ENCODE results near the gene KCNK4. TPM values are rescaled to one million over a fixed set of nuclear protein-coding genes. Genes with fewer than 3 reads are reported as not detected.
"Not testable (repeated sequence)": the region's sequence is repeated elsewhere in the genome, so short reads cannot be mapped to it uniquely, and the experiment has no call there.

KCNK4 gene
- total and polyA plus RNA-seq, 2 experiments from 2014 or later = 0.13 TPM; not detected in 1

DNA sequence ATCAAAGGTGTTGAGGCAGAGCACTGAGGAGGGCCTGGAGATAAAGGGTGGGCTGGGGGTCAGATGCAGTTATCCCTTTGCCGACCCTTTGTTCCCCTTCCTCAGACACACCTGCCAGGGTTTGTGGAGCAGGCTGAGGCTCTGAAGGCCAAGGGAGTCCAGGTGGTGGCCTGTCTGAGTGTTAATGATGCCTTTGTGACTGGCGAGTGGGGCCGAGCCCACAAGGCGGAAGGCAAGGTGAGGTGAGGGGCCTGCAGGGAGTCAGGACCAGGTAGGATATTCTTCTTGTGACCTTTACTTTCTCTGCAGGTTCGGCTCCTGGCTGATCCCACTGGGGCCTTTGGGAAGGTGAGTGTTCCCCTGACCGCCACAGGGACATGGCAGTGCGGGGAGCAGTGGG is 29.5 kb downstream of the KCNK4 start:
- no peak for TF ChIP-seq EZH2phosphoT487 (IDR thresholded peaks at IDR 0.05; ENCODE audit: insufficient read depth, low read depth)
- no peak for TF ChIP-seq EZH2 (IDR thresholded peaks at IDR 0.05; ENCODE audit: insufficient read depth, poor library complexity, severe bottlenecking)
- Histone ChIP-seq H3K27ac (no peak overlapping the region), H3K79me2 (ENCODE audit: insufficient read depth) (peaks cover 38% of the 10 kb centered on the region), H3K4me2 (ENCODE audit: unreplicated experiment) (no peak overlapping the region), H3K9ac (no peak overlapping the region), H3K4me3 (no peak overlapping the region), H2AFZ (no peak overlapping the region), H3K9me3 (ENCODE audit: low read depth) (no peaks in the 10 kb centered on the region), H3K4me1 (ENCODE audit: insufficient read depth) (peaks cover 14% of the 10 kb centered on the region), H3K27me3 (replicated peaks; ENCODE audit: insufficient read depth) (no peaks in the 10 kb centered on the region), H4K20me1 (ENCODE audit: insufficient read depth) (no peaks in the 10 kb centered on the region), H3K9me2 (ENCODE audit: insufficient read depth) (no peaks in the 10 kb centered on the region), H3K36me3 (ENCODE audit: low read depth) (0 out of 2 replicates have a peak, but pooled peaks cover 4% of the 10 kb centered on the region), H3F3A (ENCODE audit: insufficient read depth) (no peaks in the 10 kb centered on the region)
- in situ Hi-C loops (cut with MboI) = no loop called here
- DNase-seq = no peak
- WGBS, 2 experiments (ENCODE audit: low coverage in 1 of 2, low lambda C conversion rate in 2 of 2, missing lambda C conversion rate in 2 of 2) = 98 to 100% methylated on average over 7 of the region's 7 CpGs

DNA sequence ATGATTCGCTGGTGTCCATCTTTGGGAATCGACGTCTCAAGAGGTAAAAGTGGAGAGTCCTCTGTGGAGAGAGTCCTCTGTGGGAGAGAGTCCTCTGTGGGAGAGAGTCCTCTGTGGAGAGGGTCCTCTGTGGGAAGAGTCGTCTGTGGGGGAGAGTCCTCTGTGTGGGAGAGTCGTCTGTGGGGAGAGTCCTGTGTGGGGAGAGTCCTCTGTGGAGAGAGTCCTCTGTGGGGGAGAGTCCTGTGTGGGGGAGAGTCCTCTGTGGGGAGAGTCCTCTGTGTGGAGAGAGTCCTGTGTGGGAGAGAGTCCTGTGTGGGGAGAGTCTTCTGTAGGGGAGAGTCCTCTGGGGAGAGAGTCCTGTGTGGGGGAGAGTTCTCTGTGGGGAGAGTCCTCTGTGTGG is 29.9 kb downstream of the KCNK4 start:
- no peak overlapping the region for H3K4me2 ChIP-seq (ENCODE audit: unreplicated experiment)
- WGBS, 2 experiments (ENCODE audit: low coverage in 1 of 2, low lambda C conversion rate in 2 of 2, missing lambda C conversion rate in 2 of 2) = 97 to 100% methylated on average over 5 of the region's 5 CpGs
- H2AFZ ChIP-seq = no peak overlapping the region
- DNase-seq = no peak
- no peaks in the 10 kb centered on the region for H3K9me3 ChIP-seq (ENCODE audit: low read depth)
- in situ Hi-C loops (cut with MboI) = no loop called here
- peaks cover 33% of the 10 kb centered on the region for H3K79me2 ChIP-seq (ENCODE audit: insufficient read depth)
- no peak overlapping the region for H3K9ac ChIP-seq
- H4K20me1 ChIP-seq (ENCODE audit: insufficient read depth) = no peaks in the 10 kb centered on the region
- no peaks in the 10 kb centered on the region for H3F3A ChIP-seq (ENCODE audit: insufficient read depth)
- H3K27me3 ChIP-seq (replicated peaks; ENCODE audit: insufficient read depth) = no peaks in the 10 kb centered on the region
- H3K4me1 ChIP-seq (ENCODE audit: insufficient read depth) = peaks cover 14% of the 10 kb centered on the region
- H3K27ac ChIP-seq = no peak overlapping the region
- no peaks in the 10 kb centered on the region for H3K9me2 ChIP-seq (ENCODE audit: insufficient read depth)
- H3K36me3 ChIP-seq (ENCODE audit: low read depth) = 0 out of 2 replicates have a peak, but pooled peaks cover 4% of the 10 kb centered on the region
- TF ChIP-seq EZH2phosphoT487 (IDR thresholded peaks at IDR 0.05; ENCODE audit: insufficient read depth, low read depth) (no peak), EZH2 (IDR thresholded peaks at IDR 0.05; ENCODE audit: insufficient read depth, poor library complexity, severe bottlenecking) (no peak)
- H3K4me3 ChIP-seq = no peak overlapping the region

DNA sequence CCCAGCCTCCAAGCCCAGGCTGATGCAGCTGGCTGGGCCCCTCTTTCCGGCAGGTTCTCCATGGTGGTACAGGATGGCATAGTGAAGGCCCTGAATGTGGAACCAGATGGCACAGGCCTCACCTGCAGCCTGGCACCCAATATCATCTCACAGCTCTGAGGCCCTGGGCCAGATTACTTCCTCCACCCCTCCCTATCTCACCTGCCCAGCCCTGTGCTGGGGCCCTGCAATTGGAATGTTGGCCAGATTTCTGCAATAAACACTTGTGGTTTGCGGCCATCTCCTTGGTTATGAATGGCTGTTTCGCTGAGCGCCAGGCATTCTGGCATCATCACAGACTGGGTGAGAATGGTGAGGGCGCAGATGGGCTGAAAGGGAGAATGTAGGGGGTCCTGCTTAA is 30.4 kb downstream of the KCNK4 start:
- in situ Hi-C loops (cut with MboI) = no loop called here
- Histone ChIP-seq H3K79me2 (ENCODE audit: insufficient read depth) (peaks cover 28% of the 10 kb centered on the region), H3K9ac (no peak overlapping the region), H3K9me3 (ENCODE audit: low read depth) (no peaks in the 10 kb centered on the region), H3K27me3 (replicated peaks; ENCODE audit: insufficient read depth) (no peaks in the 10 kb centered on the region), H2AFZ (no peak overlapping the region), H3K4me2 (ENCODE audit: unreplicated experiment) (no peak overlapping the region), H3K4me1 (ENCODE audit: insufficient read depth) (peaks cover 11% of the 10 kb centered on the region), H4K20me1 (ENCODE audit: insufficient read depth) (no peaks in the 10 kb centered on the region), H3F3A (ENCODE audit: insufficient read depth) (no peaks in the 10 kb centered on the region), H3K27ac (no peak overlapping the region), H3K9me2 (ENCODE audit: insufficient read depth) (no peaks in the 10 kb centered on the region), H3K4me3 (no peak overlapping the region), H3K36me3 (ENCODE audit: low read depth) (0 out of 2 replicates have a peak, but pooled peaks cover 4% of the 10 kb centered on the region)
- 89% methylated on average over 5 of the region's 5 CpGs for WGBS, 2 experiments (ENCODE audit: low coverage in 1 of 2, low lambda C conversion rate in 2 of 2, missing lambda C conversion rate in 2 of 2)
- TF ChIP-seq EZH2phosphoT487 (IDR thresholded peaks at IDR 0.05; ENCODE audit: insufficient read depth, low read depth) (no peak), EZH2 (IDR thresholded peaks at IDR 0.05; ENCODE audit: insufficient read depth, poor library complexity, severe bottlenecking) (no peak)
- DNase-seq = no peak

DNA sequence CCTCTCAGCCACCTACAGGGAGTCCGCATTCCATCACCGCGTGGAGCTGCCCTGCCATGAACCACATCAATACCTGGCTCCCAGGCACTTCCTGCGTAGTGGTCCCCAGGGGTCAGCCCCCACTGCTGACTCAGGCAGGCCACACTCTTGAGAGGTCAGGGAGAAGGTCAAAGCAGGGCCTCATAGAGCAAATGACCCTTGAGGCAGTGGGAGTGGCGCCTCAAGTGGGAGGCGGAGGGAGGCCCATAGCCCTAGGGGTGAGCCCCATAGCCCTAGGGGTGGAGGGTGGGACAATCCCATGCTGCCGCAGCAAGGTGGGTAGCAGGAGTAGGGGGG is 31.8 kb downstream of the KCNK4 start:
- no peak overlapping the region for H3K4me2 ChIP-seq (ENCODE audit: unreplicated experiment)
- peaks cover 20% of the 10 kb centered on the region for H3K79me2 ChIP-seq (ENCODE audit: insufficient read depth)
- no peak overlapping the region for H3K4me3 ChIP-seq
- TF ChIP-seq EZH2 (IDR thresholded peaks at IDR 0.05; ENCODE audit: insufficient read depth, poor library complexity, severe bottlenecking) (no peak), EZH2phosphoT487 (IDR thresholded peaks at IDR 0.05; ENCODE audit: insufficient read depth, low read depth) (no peak)
- no peak overlapping the region for H3K9ac ChIP-seq
- in situ Hi-C loops (cut with MboI) = no loop called here
- no peaks in the 10 kb centered on the region for H3F3A ChIP-seq (ENCODE audit: insufficient read depth)
- 0 out of 2 replicates have a peak, but pooled peaks cover 4% of the 10 kb centered on the region for H3K36me3 ChIP-seq (ENCODE audit: low read depth)
- no peaks in the 10 kb centered on the region for H3K9me3 ChIP-seq (ENCODE audit: low read depth)
- no peak overlapping the region for H3K27ac ChIP-seq
- H3K4me1 ChIP-seq (ENCODE audit: insufficient read depth) = peaks cover 9% of the 10 kb centered on the region
- no peaks in the 10 kb centered on the region for H4K20me1 ChIP-seq (ENCODE audit: insufficient read depth)
- 86 to 90% methylated on average over 6 to 7 of the region's 7 CpGs for WGBS, 2 experiments (ENCODE audit: low coverage in 1 of 2, low lambda C conversion rate in 2 of 2, missing lambda C conversion rate in 2 of 2)
- no peaks in the 10 kb centered on the region for H3K9me2 ChIP-seq (ENCODE audit: insufficient read depth)
- DNase-seq = no peak
- no peak overlapping the region for H2AFZ ChIP-seq
- no peaks in the 10 kb centered on the region for H3K27me3 ChIP-seq (replicated peaks; ENCODE audit: insufficient read depth)

DNA sequence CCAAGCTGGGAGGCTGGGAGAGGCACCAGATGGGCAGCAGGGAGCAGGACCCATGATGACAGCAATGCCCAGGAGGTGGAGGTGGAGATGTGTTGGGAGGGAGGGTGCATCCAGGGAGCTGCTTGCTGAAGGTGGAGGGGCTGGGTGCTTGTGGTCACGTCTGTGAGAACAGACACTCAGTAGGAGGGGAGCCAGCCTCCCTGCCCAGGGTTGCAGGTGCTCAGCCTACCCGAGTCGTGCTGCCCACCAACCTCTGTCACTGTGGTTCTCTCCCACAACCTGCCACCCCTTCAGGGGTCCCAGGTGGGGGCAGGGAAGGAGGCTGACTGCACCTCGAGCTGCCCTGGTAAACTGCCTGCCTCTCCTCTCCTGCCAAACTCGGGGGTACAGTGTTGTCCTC is 32.3 kb downstream of the KCNK4 start:
- in situ Hi-C loops (cut with MboI) = no loop called here
- Histone ChIP-seq H3K36me3 (ENCODE audit: low read depth) (0 out of 2 replicates have a peak, but pooled peaks cover 4% of the 10 kb centered on the region), H3K27me3 (replicated peaks; ENCODE audit: insufficient read depth) (no peaks in the 10 kb centered on the region), H3K4me2 (ENCODE audit: unreplicated experiment) (no peak overlapping the region), H3K9me2 (ENCODE audit: insufficient read depth) (no peaks in the 10 kb centered on the region), H3K4me1 (ENCODE audit: insufficient read depth) (peaks cover 9% of the 10 kb centered on the region), H3F3A (ENCODE audit: insufficient read depth) (no peaks in the 10 kb centered on the region), H3K9ac (no peak overlapping the region), H2AFZ (no peak overlapping the region), H3K79me2 (ENCODE audit: insufficient read depth) (peaks cover 18% of the 10 kb centered on the region), H3K9me3 (ENCODE audit: low read depth) (no peaks in the 10 kb centered on the region), H3K27ac (no peak overlapping the region), H3K4me3 (no peak overlapping the region), H4K20me1 (ENCODE audit: insufficient read depth) (no peaks in the 10 kb centered on the region)
- DNase-seq = no peak
- WGBS, 2 experiments (ENCODE audit: low coverage in 1 of 2, low lambda C conversion rate in 2 of 2, missing lambda C conversion rate in 2 of 2) = 62 to 63% methylated on average over 5 of the region's 5 CpGs
- TF ChIP-seq EZH2phosphoT487 (IDR thresholded peaks at IDR 0.05; ENCODE audit: insufficient read depth, low read depth) = no peak
- TF ChIP-seq EZH2 (IDR thresholded peaks at IDR 0.05; ENCODE audit: insufficient read depth, poor library complexity, severe bottlenecking) = no peak

DNA sequence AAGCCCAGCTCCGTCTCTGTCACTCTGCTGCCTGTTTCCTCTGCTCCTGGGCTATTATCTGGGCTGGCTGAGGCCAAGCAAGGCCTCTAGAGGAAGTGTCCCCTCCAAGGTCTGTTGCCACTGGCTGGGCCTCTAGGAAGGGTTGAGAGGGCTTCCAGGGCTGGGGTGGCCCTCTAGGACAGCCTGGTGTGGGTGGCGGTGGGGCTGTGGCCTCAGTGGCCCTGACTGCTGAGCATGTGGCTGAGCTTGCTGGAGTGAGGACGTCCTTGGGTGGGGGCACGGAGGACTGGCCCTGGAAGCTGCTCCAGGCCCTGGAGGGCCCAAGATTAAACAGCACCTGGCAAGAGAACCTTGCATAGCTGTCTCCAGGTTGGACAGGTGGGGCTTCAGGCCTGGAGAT is 32.9 kb downstream of the KCNK4 start:
- H4K20me1 ChIP-seq (ENCODE audit: insufficient read depth); DNase-seq; H2AFZ ChIP-seq; in situ Hi-C loops (cut with MboI); H3K4me1 ChIP-seq (ENCODE audit: insufficient read depth); H3K9ac ChIP-seq; H3K4me2 ChIP-seq (ENCODE audit: unreplicated experiment); H3K27ac ChIP-seq; H3K9me2 ChIP-seq (ENCODE audit: insufficient read depth); H3K36me3 ChIP-seq (ENCODE audit: low read depth); H3K9me3 ChIP-seq (ENCODE audit: low read depth); H3F3A ChIP-seq (ENCODE audit: insufficient read depth); H3K27me3 ChIP-seq (replicated peaks; ENCODE audit: insufficient read depth); H3K4me3 ChIP-seq: not testable (repeated sequence)
- whole genome bisulfite sequencing, 2 experiments (ENCODE audit: low coverage in 1 of 2, low lambda C conversion rate in 2 of 2, missing lambda C conversion rate in 2 of 2) = 90 to 93% methylated on average over 4 of the region's 4 CpGs
- H3K79me2 ChIP-seq (ENCODE audit: insufficient read depth) = peaks cover 12% of the 10 kb centered on the region
